GM21360 (cell line): Measurements from ENCODE around the gene PNLIPRP1.

Experiments
- ATAC-seq: cut with Tn5 transposase; IDR thresholded peaks from one replicate; pipeline ENCODE4 v1.9.1; 2021; ENCODE audit warnings: mild to moderate bottlenecking, moderate library complexity; ENCODE audit not compliant: unreplicated experiment

PNLIPRP1 gene

GRCh38 chr10:116629340-116629739, 38.6 kb downstream of the PNLIPRP1 start:
- no peak for ATAC-seq

GRCh38 chr10:116630020-116630419, 39.3 kb downstream of the PNLIPRP1 start:
- ATAC-seq = no peak

- ATAC-seq = no peak
Observed at GRCh38 chr10:116631871-116632295, 41.1 kb downstream of the PNLIPRP1 start.

- no peak for ATAC-seq
Observed at GRCh38 chr10:116632596-116633215, 41.9 kb downstream of the PNLIPRP1 start.

- ATAC-seq = no peak
Observed at GRCh38 chr10:116633216-116633600, 42.4 kb downstream of the PNLIPRP1 start.

- no peak for ATAC-seq
Observed at GRCh38 chr10:116634126-116634975, 43.6 kb downstream of the PNLIPRP1 start.

GRCh38 chr10:116636385-116636784, 45.6 kb downstream of the PNLIPRP1 start:
- ATAC-seq = no peak

GRCh38 chr10:116636976-116637375, 46.2 kb downstream of the PNLIPRP1 start:
- no peak for ATAC-seq

- peak; percentile 60 for ATAC-seq
Observed at GRCh38 chr10:116637830-116638229, 47.1 kb downstream of the PNLIPRP1 start.

- no peak for ATAC-seq
Observed at GRCh38 chr10:116646502-116646901, 55.7 kb downstream of the PNLIPRP1 start.

GRCh38 chr10:116648903-116649302, 58.1 kb downstream of the PNLIPRP1 start:
- no peak for ATAC-seq

- ATAC-seq = no peak
Observed at GRCh38 chr10:116653885-116654284, 63.1 kb downstream of the PNLIPRP1 start.

- ATAC-seq = peak; percentile 68
Observed at GRCh38 chr10:116654816-116655215, 64.1 kb downstream of the PNLIPRP1 start.

GRCh38 chr10:116655568-116655967, 64.8 kb downstream of the PNLIPRP1 start:
- no peak for ATAC-seq

GRCh38 chr10:116656044-116656443, 65.3 kb downstream of the PNLIPRP1 start:
- ATAC-seq = no peak

- ATAC-seq = no peak
Observed at GRCh38 chr10:116657863-116658551, 67.2 kb downstream of the PNLIPRP1 start.
